Measurements from ENCODE around the gene MAST3. TPM values are rescaled to one million over a fixed set of nuclear protein-coding genes. Genes with fewer than 3 reads are reported as not detected.

Gene MAST3
- total RNA-seq (2022; extraction: Qiagen RNA extraction), result 1.4 to 3.0 TPM (median 2.5 TPM) in 5 replicates

DNA sequence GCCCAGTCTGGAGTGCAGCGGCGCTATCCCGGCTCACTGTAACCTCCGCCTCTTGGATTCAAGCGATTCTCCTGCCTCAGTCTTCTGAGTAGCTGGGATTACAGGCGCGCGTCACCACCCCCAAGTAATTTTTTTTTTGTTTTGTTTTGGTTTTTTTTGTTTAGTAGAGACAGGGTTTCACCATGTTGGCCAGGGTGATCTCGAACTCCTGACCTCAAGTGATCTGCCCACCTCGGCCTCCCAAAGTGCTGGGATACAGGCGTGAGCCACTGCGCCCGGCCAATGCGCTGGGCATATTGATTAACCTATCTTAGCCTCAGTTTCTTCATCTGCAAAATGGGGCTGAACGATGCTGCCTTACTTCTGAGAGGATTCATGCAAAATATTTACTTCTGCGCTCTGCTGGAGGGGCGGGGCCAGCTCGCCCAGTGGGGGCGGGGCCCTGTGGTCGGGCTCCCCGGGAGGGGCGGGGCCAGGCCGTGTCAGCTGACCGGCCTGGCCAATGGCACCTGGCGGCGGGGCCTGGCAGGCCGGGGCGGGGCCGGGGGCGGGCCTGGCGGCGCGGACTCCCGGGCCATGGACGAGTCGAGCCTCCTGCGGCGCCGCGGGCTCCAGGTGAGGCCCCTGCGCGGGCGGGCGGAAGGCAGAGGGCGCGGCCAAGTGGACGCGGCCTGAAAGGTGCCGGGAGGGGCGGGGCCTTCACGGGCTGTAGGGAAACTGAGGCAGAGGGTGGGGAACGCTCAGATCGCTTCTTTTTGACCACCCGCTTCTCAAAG, at the start of gene MAST3:
Gene MAST3, plus strand, starts transcription at position 562 of the 776 bp plus-strand sequence. Its CDS starts 15 bp downstream, at position 577.

DNA sequence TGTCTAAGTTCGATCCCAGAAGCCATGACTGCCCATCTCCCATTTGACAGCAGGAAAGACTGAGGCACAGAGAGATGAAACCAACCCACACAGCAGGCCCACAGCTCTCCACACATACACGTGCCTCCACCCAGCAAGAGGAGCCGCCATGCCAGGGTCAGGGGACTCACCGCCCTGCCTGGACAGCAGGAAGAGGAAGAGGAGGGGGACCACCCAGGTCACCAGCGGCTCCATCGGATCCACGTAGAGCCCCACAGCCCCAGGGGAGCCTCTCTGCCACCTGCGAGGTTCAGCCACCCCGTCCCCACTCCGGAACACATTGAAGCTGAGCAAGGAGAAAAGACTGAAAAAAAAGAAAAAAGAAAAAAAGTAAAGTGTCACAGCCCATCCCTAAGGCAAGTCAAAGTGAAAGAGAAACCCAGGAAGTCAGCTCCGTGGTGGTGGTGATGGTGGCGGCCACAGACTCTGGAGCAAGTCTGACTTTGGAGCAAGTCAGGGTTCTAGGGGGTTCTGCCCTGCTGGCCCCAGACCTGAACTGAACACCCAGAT, 10.9 kb upstream of the MAST3 start, which contains the start of gene IL12RB1:
Gene IL12RB1, minus strand, starts transcription at position 345 of the 549 bp plus-strand sequence. Its CDS starts 111 bp downstream, at position 234.

DNA sequence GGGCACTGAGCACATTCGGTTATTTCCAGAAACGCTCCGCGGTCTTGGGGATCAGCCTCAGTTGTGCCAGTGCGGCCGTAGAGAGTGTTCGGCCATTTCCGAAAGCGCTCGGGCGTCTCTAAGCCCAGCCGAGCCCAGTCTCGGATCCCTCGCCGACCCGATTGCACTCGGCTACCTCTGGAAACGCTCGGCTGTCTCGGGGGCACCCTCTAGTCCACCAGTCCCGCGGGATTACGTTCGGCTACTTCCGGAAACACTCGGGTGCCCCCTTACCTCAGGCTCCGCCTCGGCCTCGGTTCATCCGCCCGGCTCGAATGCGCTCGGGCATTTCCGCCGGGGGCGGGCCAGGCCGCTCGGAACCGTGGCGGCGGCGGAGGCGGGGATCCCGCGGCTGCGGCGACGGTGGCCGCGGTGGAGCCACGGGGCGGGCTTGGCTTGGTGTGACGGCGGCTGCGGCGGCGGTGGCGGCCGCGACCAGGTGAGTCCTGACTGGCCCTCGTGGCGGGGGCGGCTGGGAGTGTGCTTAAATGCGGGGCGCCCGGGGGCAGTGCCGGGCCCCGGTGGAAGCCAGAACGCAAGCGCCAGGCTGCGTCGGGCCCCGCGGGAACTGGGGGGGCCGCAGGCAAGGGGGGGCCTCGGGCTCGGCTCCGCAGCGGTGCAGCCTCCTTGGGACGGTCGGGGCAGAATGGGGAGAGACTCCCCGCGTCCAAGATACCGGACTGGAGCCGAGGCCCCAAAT, 55.4 kb downstream of the MAST3 start, which contains the start of gene PIK3R2:
Gene PIK3R2, plus strand, starts transcription at position 347 of the 739 bp plus-strand sequence. CDS start 2,717 bp downstream, outside the sequence.

DNA sequence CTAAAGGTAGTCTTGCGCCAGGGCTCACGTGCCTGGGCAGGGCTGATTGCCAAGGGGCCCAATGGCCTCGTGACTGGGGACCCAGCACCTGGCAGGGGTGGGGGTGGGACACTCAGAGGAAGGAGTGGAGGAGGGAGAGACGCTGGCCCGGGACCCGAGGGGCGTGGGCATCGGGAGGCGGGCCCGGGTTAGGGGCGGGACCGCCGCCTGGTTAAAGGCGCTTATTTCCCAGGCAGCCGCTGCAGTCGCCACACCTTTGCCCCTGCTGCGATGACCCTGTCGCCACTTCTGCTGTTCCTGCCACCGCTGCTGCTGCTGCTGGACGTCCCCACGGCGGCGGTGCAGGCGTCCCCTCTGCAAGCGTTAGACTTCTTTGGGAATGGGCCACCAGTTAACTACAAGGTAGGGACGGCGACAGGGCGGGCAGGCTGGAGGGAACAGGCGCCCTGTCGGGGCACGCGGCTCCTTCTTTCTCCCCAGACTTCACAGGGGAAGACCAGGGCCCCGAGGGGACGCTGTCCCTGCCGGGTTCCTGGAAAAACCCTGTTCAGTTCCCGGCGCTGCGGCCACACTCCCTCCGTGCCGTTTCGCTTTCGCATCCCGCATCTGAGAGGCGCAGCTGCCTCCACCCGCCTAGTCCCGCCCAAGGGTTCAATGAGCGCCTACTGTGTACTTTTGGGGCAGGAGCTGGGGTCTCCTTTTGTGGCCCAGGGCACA, 76.2 kb downstream of the MAST3 start, which contains the start of gene IFI30:
Gene IFI30, plus strand, starts transcription at position 242 of the 717 bp plus-strand sequence. Its CDS starts 29 bp downstream, at position 271.

DNA sequence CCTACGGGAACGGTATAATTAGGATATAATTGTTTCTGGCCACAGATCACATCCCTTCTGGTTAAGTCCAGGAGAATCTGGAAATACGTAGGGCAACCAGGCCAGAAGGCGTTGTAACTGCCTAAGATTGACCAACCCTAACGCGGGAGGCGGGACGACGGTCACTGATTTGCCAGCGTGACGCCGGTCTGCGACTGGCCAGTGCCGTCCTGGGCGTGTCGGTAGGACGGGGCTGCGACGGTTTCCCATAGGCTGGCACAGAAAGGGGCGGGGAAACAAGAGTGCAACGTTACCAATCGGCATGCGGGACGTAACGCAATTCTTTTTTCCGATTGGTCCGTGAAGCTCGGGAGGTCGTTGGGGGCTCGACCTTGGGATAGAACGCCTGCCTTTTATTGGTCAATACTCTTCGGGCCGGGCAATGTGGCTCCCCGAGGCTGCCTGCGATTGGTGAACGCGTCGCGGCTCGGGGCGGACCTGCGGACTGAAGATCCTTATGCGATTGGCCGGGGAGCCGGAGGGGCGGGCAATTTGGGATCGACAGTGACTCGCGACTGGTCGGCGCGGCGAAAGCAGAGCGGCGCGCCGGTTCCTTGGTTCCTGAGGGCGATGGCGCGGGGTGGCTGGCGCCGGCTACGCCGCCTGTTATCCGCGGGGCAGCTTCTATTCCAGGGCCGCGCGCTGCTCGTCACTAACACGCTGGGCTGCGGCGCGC, 95.3 kb downstream of the MAST3 start, which contains the start of gene MPV17L2:
Gene MPV17L2, plus strand, starts transcription at position 546 of the 715 bp plus-strand sequence. Its CDS starts 64 bp downstream, at position 610.

Other genes starting within 250 kb of the MAST3 start
- gene JAK3, start 249.8 kb upstream of the MAST3 start, total RNA-seq (2022; extraction: Qiagen RNA extraction), result 0.16 to 0.32 TPM (median 0.20 TPM) in 5 replicates
- gene RPL18A, start 237.9 kb upstream of the MAST3 start, total RNA-seq (2022; extraction: Qiagen RNA extraction), result 1,970 to 2,203 TPM (median 2,076 TPM) in 5 replicates
- 0.10 to 0.47 TPM (median 0.35 TPM) in 5 replicates for gene SLC5A5, start 225.8 kb upstream of the MAST3 start, total RNA-seq (2022; extraction: Qiagen RNA extraction)
- 102 to 123 TPM (median 110 TPM) in 5 replicates for gene CCDC124, start 164.8 kb upstream of the MAST3 start, total RNA-seq (2022; extraction: Qiagen RNA extraction)
- 0.23 to 1.6 TPM (median 0.94 TPM) in 5 replicates for gene KCNN1, start 130.7 kb upstream of the MAST3 start, total RNA-seq (2022; extraction: Qiagen RNA extraction)
- gene ARRDC2, start 89.6 kb upstream of the MAST3 start, total RNA-seq (2022; extraction: Qiagen RNA extraction), result 48.2 to 65.6 TPM (median 62.1 TPM) in 5 replicates
- gene IL12RB1, start 10.8 kb upstream of the MAST3 start, total RNA-seq (2022; extraction: Qiagen RNA extraction), result not detected in 5 replicates
- gene PIK3R2, start 55.4 kb downstream of the MAST3 start, total RNA-seq (2022; extraction: Qiagen RNA extraction), result 2.0 to 12.5 TPM (median 9.4 TPM) in 5 replicates
- 8.2 to 17.6 TPM (median 12.3 TPM) in 5 replicates for gene IFI30, start 76.0 kb downstream of the MAST3 start, total RNA-seq (2022; extraction: Qiagen RNA extraction)
- 9.3 to 12.5 TPM (median 10.6 TPM) in 5 replicates for gene MPV17L2, start 95.4 kb downstream of the MAST3 start, total RNA-seq (2022; extraction: Qiagen RNA extraction)
- gene RAB3A, start 106.3 kb downstream of the MAST3 start, total RNA-seq (2022; extraction: Qiagen RNA extraction), result 0.64 to 0.93 TPM (median 0.65 TPM) in 5 replicates
- 0.09 to 0.48 TPM (median 0.24 TPM) in 4 of 5 replicates, not detected in the other for gene PDE4C, start 128.7 kb downstream of the MAST3 start, total RNA-seq (2022; extraction: Qiagen RNA extraction)
- gene IQCN, start 176.7 kb downstream of the MAST3 start, total RNA-seq (2022; extraction: Qiagen RNA extraction), result 0.53 to 1.2 TPM (median 0.91 TPM) in 5 replicates
- 18.2 to 45.8 TPM (median 31.7 TPM) in 5 replicates for gene JUND, start 183.8 kb downstream of the MAST3 start, total RNA-seq (2022; extraction: Qiagen RNA extraction)
- 216 to 242 TPM (median 226 TPM) in 5 replicates for gene LSM4, start 225.3 kb downstream of the MAST3 start, total RNA-seq (2022; extraction: Qiagen RNA extraction)
- 1.5 to 3.6 TPM (median 2.9 TPM) in 5 replicates for gene PGPEP1, start 242.8 kb downstream of the MAST3 start, total RNA-seq (2022; extraction: Qiagen RNA extraction)

All from A549 treated with dexamethasone at 1 μM for 4 hours (cell line).